Lung (tissue), 12 donors: ENCODE results near the gene S100A14. TPM values are rescaled to one million over a fixed set of nuclear protein-coding genes. Genes with fewer than 3 reads are reported as not detected.

Experiments
- ATAC-seq: fragments of 200-7000 bp; cut with Tn5 transposase; one replicate; pipeline ENCODE4 v1.9.1; 2020; ENCODE audit warnings: moderate number of reproducible peaks; ENCODE audit not compliant: insufficient read depth, low FRiP score
- DNase-seq, 3 donors: peaks; one replicate each; pipeline ENCODE4 v3.0.0-alpha.2; 2013 to 2017
- H3K27ac ChIP-seq, 2 donors: one replicate each; pipeline ENCODE4 v1.5.1; 2013; ENCODE audit warnings: mild to moderate bottlenecking in 2 of 2, moderate library complexity in 2 of 2, control low read depth in 1 of 2, inconsistent platforms in 1 of 2, low read depth in 1 of 2, low read length in 1 of 2
- H3K27me3 ChIP-seq, 3 donors: one replicate each; pipeline ENCODE4 v1.5.1; 2013; ENCODE audit warnings: low read length in 2 of 3; ENCODE audit not compliant: control insufficient read depth in 3 of 3, insufficient read depth in 3 of 3
- H3K36me3 ChIP-seq, 4 donors: one replicate each; pipeline ENCODE4 v1.5.1; 2013; ENCODE audit warnings: low read length in 4 of 4, mild to moderate bottlenecking in 1 of 4, moderate library complexity in 1 of 4; ENCODE audit not compliant: control insufficient read depth in 4 of 4, insufficient read depth in 4 of 4
- H3K4me1 ChIP-seq, 5 donors: one replicate each; pipeline ENCODE4 v1.5.1; 2013; ENCODE audit warnings: low read length in 5 of 5, mild to moderate bottlenecking in 2 of 5, moderate library complexity in 1 of 5; ENCODE audit not compliant: control insufficient read depth in 5 of 5, insufficient read depth in 5 of 5
- H3K4me3 ChIP-seq: one replicate; pipeline ENCODE4 v1.5.1; 2013; ENCODE audit warnings: mild to moderate bottlenecking, control low read depth, moderate library complexity
- H3K9ac ChIP-seq, 2 donors: one replicate each; pipeline ENCODE4 v1.5.1; 2013; ENCODE audit warnings: low read length in 2 of 2, control low read depth in 1 of 2; ENCODE audit not compliant: insufficient read depth in 1 of 2
- H3K9me3 ChIP-seq, 4 donors: one replicate each; pipeline ENCODE4 v1.5.1; 2013; ENCODE audit warnings: low read length in 3 of 4, mild to moderate bottlenecking in 1 of 4, moderate library complexity in 1 of 4; ENCODE audit not compliant: control insufficient read depth in 4 of 4, insufficient read depth in 3 of 4
- CTCF ChIP-seq: IDR thresholded peaks from 2 replicates; pipeline ENCODE4 v1.5.1; 2012; ENCODE audit warnings: mild to moderate bottlenecking; ENCODE audit errors: control extremely low read depth, extremely low read depth
- WGBS, 2 donors: extraction: QIAGEN DNeasy Blood & Tissue Kit; methylation state at CpG; one replicate each; pipeline ENCODE4 v1.1.7; 2013; 5-methylcytosine and 5-hydroxymethylcytosine counted together
- polyA plus RNA-seq, 2 donors: library from polyadenylated mRNA; stranded (reverse); fragments of 200-250 nt; gene quantifications; one replicate each; pipeline ENCODE4 v1.2.1, GENCODE V29; 2013
- total RNA-seq, 2 donors: library from RNA; depleted of rRNA in 1 of 2; stranded (reverse); fragments of >200 nt in 1 of 2; gene quantifications; one replicate each; pipeline ENCODE4 v1.2.1, GENCODE V29; 2014 to 2021
- donor health status: control.
- donor health status: control.
- donor health status: Bipolar disorder and iron deficiency.
- donor health status: healthy.
- donor health status: DM: yes; HTN: yes; CAD: no.

The S100A14 gene
- total and polyA plus RNA-seq, 4 donors = 78.5 to 326 (median 154) TPM

- Histone ChIP-seq H3K9me3 (no peaks in the 10 kb centered on the region), H3K4me1 (peaks cover 11 to 62% (median 36%) of the 10 kb centered on the region in 5 donors), H3K27me3 (no peaks in the 10 kb centered on the region), H3K4me3 (peak within 1 kb of the TSS; percentile 15), H3K36me3 (peaks cover 0 to under 1% (median under 1%) of the 10 kb centered on the region in 4 donors), H3K9ac (peak within 1 kb of the TSS; percentile 43 to 95), H3K27ac (peak within 1 kb of the TSS; percentile 75 to 87)
- WGBS, 2 donors = 63 to 65% methylated on average over 9 of the region's 9 CpGs
- no peak for TF ChIP-seq CTCF
- ATAC-seq = peak; percentile 61
- DNase-seq = peak; percentile 76 to 82 (median 80)
Observed at GRCh38 chr1:153612755-153613331, 3.3 kb downstream of the S100A14 start, which contains the start of gene S100A16. TSS of gene S100A16 (minus strand) at chr1:153613137. CDS start at chr1:153608151, 4,986 bp downstream.

- peak overlapping the region; percentile 43 to 95 for H3K9ac ChIP-seq
- 67 to 81% methylated on average over 11 of the region's 11 CpGs for WGBS, 2 donors
- no peak for TF ChIP-seq CTCF
- DNase-seq = peak in 2 of 3 donors; percentile 38 to 47
- peak overlapping the region; percentile 75 to 87 for H3K27ac ChIP-seq
- peaks cover 11 to 63% (median 33%) of the 10 kb centered on the region in 5 donors for H3K4me1 ChIP-seq
- ATAC-seq = no peak
- H3K4me3 ChIP-seq = peak overlapping the region; percentile 15
- H3K27me3 ChIP-seq = no peaks in the 10 kb centered on the region
- peaks cover 0 to 6% (median 1%) of the 10 kb centered on the region in 4 donors for H3K36me3 ChIP-seq
- no peaks in the 10 kb centered on the region for H3K9me3 ChIP-seq
Observed at GRCh38 chr1:153612111-153612754, 3.9 kb downstream of the S100A14 start.

- peak overlapping the region in 1 of 2 donors; percentile 43 for H3K9ac ChIP-seq
Observed at GRCh38 chr1:153611356-153611755, 4.8 kb downstream of the S100A14 start.

More at GRCh38 chr1:153611356-153611755, 4.8 kb downstream of the S100A14 start:
- no peak for ATAC-seq
- peaks cover 11 to 54% (median 29%) of the 10 kb centered on the region in 5 donors for H3K4me1 ChIP-seq
- H3K4me3 ChIP-seq = peak overlapping the region; percentile 2
- H3K27me3 ChIP-seq = no peaks in the 10 kb centered on the region
- DNase-seq = no peak
- H3K9me3 ChIP-seq = no peaks in the 10 kb centered on the region
- TF ChIP-seq CTCF = no peak
- H3K27ac ChIP-seq = peak overlapping the region in 1 of 2 donors; percentile 75
- peaks cover 2 to 13% (median 4%) of the 10 kb centered on the region in 4 donors for H3K36me3 ChIP-seq
- WGBS, 2 donors = 78 to 90% methylated on average over 1 of the region's 1 CpG
